Measurements from ENCODE around the gene CUL4A. TPM values are rescaled to one million over a fixed set of nuclear protein-coding genes. Genes with fewer than 3 reads are reported as not detected.
A peak's percentile ranks its signal among the peaks of the same experiment; 100 is the strongest.

Gene CUL4A
- total RNA-seq, 4 donors from 2014 or later = 55.8 to 110 (median 76.8) TPM

- DNase-seq = no peak
- TF ChIP-seq, protein P1, sequence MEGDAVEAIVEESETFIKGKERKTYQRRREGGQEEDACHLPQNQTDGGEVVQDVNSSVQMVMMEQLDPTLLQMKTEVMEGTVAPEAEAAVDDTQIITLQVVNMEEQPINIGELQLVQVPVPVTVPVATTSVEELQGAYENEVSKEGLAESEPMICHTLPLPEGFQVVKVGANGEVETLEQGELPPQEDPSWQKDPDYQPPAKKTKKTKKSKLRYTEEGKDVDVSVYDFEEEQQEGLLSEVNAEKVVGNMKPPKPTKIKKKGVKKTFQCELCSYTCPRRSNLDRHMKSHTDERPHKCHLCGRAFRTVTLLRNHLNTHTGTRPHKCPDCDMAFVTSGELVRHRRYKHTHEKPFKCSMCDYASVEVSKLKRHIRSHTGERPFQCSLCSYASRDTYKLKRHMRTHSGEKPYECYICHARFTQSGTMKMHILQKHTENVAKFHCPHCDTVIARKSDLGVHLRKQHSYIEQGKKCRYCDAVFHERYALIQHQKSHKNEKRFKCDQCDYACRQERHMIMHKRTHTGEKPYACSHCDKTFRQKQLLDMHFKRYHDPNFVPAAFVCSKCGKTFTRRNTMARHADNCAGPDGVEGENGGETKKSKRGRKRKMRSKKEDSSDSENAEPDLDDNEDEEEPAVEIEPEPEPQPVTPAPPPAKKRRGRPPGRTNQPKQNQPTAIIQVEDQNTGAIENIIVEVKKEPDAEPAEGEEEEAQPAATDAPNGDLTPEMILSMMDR (IDR thresholded peaks at IDR 0.05) = no peak
- no peak for TF ChIP-seq POLR2A (IDR thresholded peaks at IDR 0.05)
- H3K4me1 ChIP-seq = peaks cover 0 to 16% (median 0%) of the 10 kb centered on the region in 3 donors
- 91 to 92% methylated on average over 22 to 23 of the region's 23 CpGs for WGBS, 2 donors
- peaks cover 0 to 82% (median 14%) of the 10 kb centered on the region in 3 donors for H3K36me3 ChIP-seq
- no peaks in the 10 kb centered on the region for H3K9me3 ChIP-seq
- intact Hi-C loops (cut with DNase I) = no loop called here
- H3K4me3 ChIP-seq = no peak overlapping the region
- H3K27ac ChIP-seq = peak overlapping the region in 2 of 4 donors; percentile 24 to 74
- H3K27me3 ChIP-seq = no peaks in the 10 kb centered on the region
These were observed 21.3 kb upstream of the CUL4A start for GRCh38 chr13:113187883-113188665.

- no peak for DNase-seq
- no peak overlapping the region for H3K4me3 ChIP-seq
- H3K36me3 ChIP-seq = peaks cover 9 to 82% (median 15%) of the 10 kb centered on the region in 3 donors
- peaks cover 0 to 16% (median 0%) of the 10 kb centered on the region in 3 donors for H3K4me1 ChIP-seq
- TF ChIP-seq, protein P1 (IDR thresholded peaks at IDR 0.05) = no peak
- TF ChIP-seq POLR2A (IDR thresholded peaks at IDR 0.05) = no peak
- intact Hi-C loops (cut with DNase I) = no loop called here
- H3K27ac ChIP-seq = no peak overlapping the region
- 79 to 81% methylated on average over 4 of the region's 4 CpGs for WGBS, 2 donors
- H3K27me3 ChIP-seq = no peaks in the 10 kb centered on the region
- H3K9me3 ChIP-seq = no peaks in the 10 kb centered on the region
These were observed 19.2 kb upstream of the CUL4A start for GRCh38 chr13:113190181-113190580.

GRCh38 chr13:113192279-113192678 lies 17.1 kb upstream of the CUL4A start:
- no peaks in the 10 kb centered on the region for H3K9me3 ChIP-seq
- peaks cover 0 to 7% (median 0%) of the 10 kb centered on the region in 3 donors for H3K4me1 ChIP-seq
- H3K27ac ChIP-seq = no peak overlapping the region
- H3K36me3 ChIP-seq = peaks cover 9 to 97% (median 24%) of the 10 kb centered on the region in 3 donors
- no peaks in the 10 kb centered on the region for H3K27me3 ChIP-seq
- DNase-seq = no peak
- WGBS, 2 donors = 75 to 77% methylated on average over 4 of the region's 4 CpGs
- no peak overlapping the region for H3K4me3 ChIP-seq
- TF ChIP-seq, protein P1 (IDR thresholded peaks at IDR 0.05) = no peak
- TF ChIP-seq POLR2A (IDR thresholded peaks at IDR 0.05) = no peak
- intact Hi-C loops (cut with DNase I) = no loop called here

DNA sequence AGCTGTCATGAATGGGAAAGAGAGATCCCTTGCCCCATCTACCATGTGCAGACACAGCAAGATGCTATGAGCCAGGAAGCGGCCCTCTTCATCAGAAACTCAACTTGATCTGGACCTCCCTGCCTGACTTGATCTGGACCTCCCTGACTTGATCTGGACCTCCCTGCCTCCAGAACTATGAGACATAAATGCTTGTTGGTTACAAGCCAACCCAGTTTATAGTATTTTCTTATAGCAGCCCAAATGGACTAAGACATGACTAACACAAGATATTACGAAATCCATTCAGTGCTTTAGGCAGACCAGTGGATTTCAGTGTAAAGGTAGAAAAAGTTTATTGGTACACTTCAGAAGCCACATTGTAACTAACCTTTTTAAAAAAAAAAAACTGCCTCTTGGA lies 16.5 kb upstream of the CUL4A start:
- no peak for DNase-seq
- Histone ChIP-seq H3K36me3 (peaks cover 9 to 100% (median 27%) of the 10 kb centered on the region in 3 donors), H3K9me3 (no peaks in the 10 kb centered on the region), H3K27ac (no peak overlapping the region), H3K4me1 (peaks cover 0 to under 1% (median 0%) of the 10 kb centered on the region in 3 donors), H3K27me3 (no peaks in the 10 kb centered on the region), H3K4me3 (no peak overlapping the region)
- intact Hi-C loops (cut with DNase I) = no loop called here
- TF ChIP-seq, protein P1 (IDR thresholded peaks at IDR 0.05) = no peak
- TF ChIP-seq POLR2A (IDR thresholded peaks at IDR 0.05) = no peak
- WGBS, 2 donors = 70 to 88% methylated on average over 2 of the region's 2 CpGs

DNA sequence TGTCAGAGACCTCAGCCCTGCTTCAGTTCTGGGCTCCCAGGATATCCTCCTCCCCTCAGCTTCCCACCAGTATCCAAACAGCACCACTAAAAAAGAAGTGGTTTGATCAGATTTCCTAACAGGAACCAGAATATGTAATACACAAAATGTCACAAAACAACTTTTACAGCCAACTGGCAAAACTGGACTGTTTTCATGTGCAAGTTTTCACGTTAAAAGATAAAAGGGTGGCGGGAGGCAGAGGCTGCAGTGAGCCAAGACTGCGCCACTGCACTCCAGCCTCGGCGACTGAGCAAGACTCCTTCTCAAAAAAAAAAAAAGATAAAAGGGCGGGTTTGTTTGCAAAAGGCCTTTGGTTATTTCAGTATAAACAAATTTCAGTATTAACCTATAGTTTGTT lies 14.1 kb upstream of the CUL4A start:
- Histone ChIP-seq H3K4me1 (no peaks in the 10 kb centered on the region), H3K36me3 (peaks cover 9 to 100% (median 37%) of the 10 kb centered on the region in 3 donors), H3K27ac (no peak overlapping the region), H3K9me3 (no peaks in the 10 kb centered on the region), H3K27me3 (no peaks in the 10 kb centered on the region), H3K4me3 (no peak overlapping the region)
- no peak for TF ChIP-seq POLR2A (IDR thresholded peaks at IDR 0.05)
- TF ChIP-seq, protein P1 (IDR thresholded peaks at IDR 0.05) = no peak
- DNase-seq = no peak
- intact Hi-C loops (cut with DNase I) = no loop called here
- 72 to 77% methylated on average over 6 of the region's 6 CpGs for WGBS, 2 donors
